CD14-positive monocyte (primary cell): Measurements from ENCODE around the gene RNF43. TPM values are rescaled to one million over a fixed set of nuclear protein-coding genes. Genes with fewer than 3 reads are reported as not detected.

ENCODE experiments used
- DNase-seq, 3 donors: peaks; one replicate each; pipeline ENCODE4 v3.0.0-alpha.2; 2011 to 2022
- H2AFZ ChIP-seq: 2 replicates; pipeline ENCODE4 v1.6.0; 2012; ENCODE audit warnings: mild to moderate bottlenecking, low read depth, low read length, inconsistent platforms; ENCODE audit not compliant: insufficient read depth, poor library complexity, severe bottlenecking
- H3K27ac ChIP-seq, 2 donors: 1 replicate in 1 of 2; 2 replicates in 1 of 2; pipeline ENCODE4 v1.5.1; 2012 to 2013; ENCODE audit warnings: low read length in 2 of 2, control low read depth in 1 of 2, inconsistent platforms in 1 of 2, low read depth in 1 of 2, mild to moderate bottlenecking in 1 of 2
- H3K27me3 ChIP-seq, 2 donors: one replicate each; pipeline versions ENCODE4 v1.6.0 to v1.6.1; 2011 to 2013; ENCODE audit warnings: low read length in 2 of 2; ENCODE audit not compliant: control insufficient read depth in 2 of 2, insufficient read depth in 2 of 2
- H3K36me3 ChIP-seq, 2 donors: replicated peaks in 1 of 2; 1 replicate in 1 of 2; 2 replicates in 1 of 2; pipeline versions ENCODE4 v1.5.1 to v1.6.1; 2012 to 2013; ENCODE audit warnings: low read length in 2 of 2, control low read depth in 1 of 2, inconsistent platforms in 1 of 2, mild to moderate bottlenecking in 1 of 2; ENCODE audit not compliant: insufficient read depth in 2 of 2, control insufficient read depth in 1 of 2
- H3K4me1 ChIP-seq, 2 donors: 1 replicate in 1 of 2; 2 replicates in 1 of 2; pipeline versions ENCODE4 v1.5.1 to v1.6.1; 2012 to 2013; ENCODE audit warnings: low read length in 2 of 2, control low read depth in 1 of 2, inconsistent platforms in 1 of 2, mild to moderate bottlenecking in 1 of 2, moderate library complexity in 1 of 2; ENCODE audit not compliant: insufficient read depth in 2 of 2, control insufficient read depth in 1 of 2
- H3K4me2 ChIP-seq: replicated peaks from 2 replicates; pipeline ENCODE3; 2012; ENCODE audit warnings: low read length, moderate library complexity, mild to moderate bottlenecking; ENCODE audit not compliant: poor library complexity, severe bottlenecking; ENCODE audit errors: extremely low read depth
- H3K4me3 ChIP-seq, 3 experiments: fragments of 200-600 bp in 1 of 3; sonication (generic) in 1 of 3; replicated peaks in 1 of 3; 1 replicate in 2 of 3; 2 replicates in 1 of 3; pipeline ENCODE4 v1.5.1; 2011 to 2013; ENCODE audit warnings: low read length in 3 of 3, mild to moderate bottlenecking in 3 of 3, control low read depth in 2 of 3, low read depth in 2 of 3, inconsistent platforms in 1 of 3, moderate library complexity in 1 of 3
- H3K79me2 ChIP-seq: 2 replicates; pipeline ENCODE4 v1.6.0; 2012; ENCODE audit warnings: mild to moderate bottlenecking, control low read depth, inconsistent platforms, low read length, moderate library complexity; ENCODE audit not compliant: insufficient read depth
- H3K9ac ChIP-seq: 2 replicates; pipeline ENCODE4 v1.6.0; 2017; ENCODE audit warnings: low read length, mild to moderate bottlenecking; ENCODE audit not compliant: insufficient read depth, poor library complexity, severe bottlenecking
- H3K9me3 ChIP-seq, 2 donors: replicated peaks in 1 of 2; 1 replicate in 1 of 2; 2 replicates in 1 of 2; pipeline versions ENCODE4 v1.5.1 to v1.6.1; 2012 to 2013; ENCODE audit warnings: low read length in 2 of 2, control low read depth in 1 of 2; ENCODE audit not compliant: control insufficient read depth in 1 of 2, insufficient read depth in 1 of 2
- H4K20me1 ChIP-seq: 2 replicates; pipeline ENCODE4 v1.6.0; 2012; ENCODE audit warnings: mild to moderate bottlenecking, low read length, control low read depth, moderate library complexity; ENCODE audit not compliant: insufficient read depth
- H3K27ac Mint-ChIP-seq, 7 donors: one replicate each; pipeline ENCODE4 v1.8.0; 2020; ENCODE audit warnings: mild to moderate bottlenecking in 7 of 7, mixed read lengths in 7 of 7, moderate library complexity in 6 of 7, inconsistent platforms in 2 of 7
- H3K27me3 Mint-ChIP-seq, 3 donors: one replicate each; pipeline ENCODE4 v1.8.0; 2021 to 2022; ENCODE audit warnings: low read depth in 3 of 3, mild to moderate bottlenecking in 3 of 3, mixed read lengths in 3 of 3, moderate library complexity in 3 of 3, inconsistent platforms in 1 of 3
- H3K36me3 Mint-ChIP-seq, 2 donors: one replicate each; pipeline ENCODE4 v1.8.0; 2020; ENCODE audit warnings: mixed read lengths in 2 of 2, inconsistent platforms in 1 of 2, mild to moderate bottlenecking in 1 of 2
- H3K4me1 Mint-ChIP-seq: one replicate; pipeline ENCODE4 v1.8.0; 2020; ENCODE audit warnings: mild to moderate bottlenecking, mixed read lengths
- H3K4me3 Mint-ChIP-seq, 2 donors: one replicate each; pipeline ENCODE4 v1.8.0; 2020; ENCODE audit warnings: mild to moderate bottlenecking in 2 of 2, mixed read lengths in 2 of 2, moderate library complexity in 1 of 2
- H3K9me3 Mint-ChIP-seq, 7 donors: one replicate each; pipeline ENCODE4 v1.8.0; 2020 to 2022; ENCODE audit warnings: mixed read lengths in 7 of 7, mild to moderate bottlenecking in 6 of 7, moderate library complexity in 6 of 7, inconsistent platforms in 2 of 7
- CTCF ChIP-seq: fragments of 200-600 bp; IDR thresholded peaks from one replicate; pipeline ENCODE4 v1.8.0; 2022; ENCODE audit warnings: antibody characterized with exemption, mild to moderate bottlenecking
- WGBS: methylation state at CpG from one replicate; pipeline ENCODE4 v1.1.5; 2013; ENCODE audit warnings: missing lambda C conversion rate; ENCODE audit not compliant: insufficient coverage; 5-methylcytosine and 5-hydroxymethylcytosine counted together
- intact Hi-C, 2 donors: fragments of 100-400 bp; cut with micrococcal nuclease; formaldehyde crosslinking; loops; one replicate each; pipeline versions ENCODE4 v1.15.0 to v1.15.1; 2023
- polyA plus RNA-seq, 3 donors: library from polyadenylated mRNA; depleted of rRNA in 1 of 3; unstranded in 2 of 3; stranded (reverse) in 1 of 3; fragments of 300-500 nt in 2 of 3; fragments of >200 nt in 1 of 3; fragmentation: Illumina TruSeq in 2 of 3; gene quantifications; 1 replicate in 2 of 3; 2 replicates in 1 of 3; pipeline ENCODE4 v1.2.3, GENCODE V29; 2012 to 2021

Gene RNF43
- polyA plus RNA-seq, 3 donors = 0.01 to 0.11 TPM; not detected in 1

- Histone ChIP-seq H3K4me2 (no peak overlapping the region), H3K9me3 (no peaks in the 10 kb centered on the region), H3K4me3 (no peak overlapping the region), H3K9ac (no peak overlapping the region), H2AFZ (no peak overlapping the region), H3K27me3 (no peaks in the 10 kb centered on the region), H3K27ac (no peak overlapping the region), H3K4me1 (no peaks in the 10 kb centered on the region), H3K79me2 (no peaks in the 10 kb centered on the region), H3K36me3 (no peaks in the 10 kb centered on the region), H4K20me1 (no peaks in the 10 kb centered on the region)
- H3K4me1 Mint-ChIP-seq = peaks cover 3% of the 10 kb centered on the region
- intact Hi-C loops = loop anchor here (2.0 to 10.0 kb wide), 4 partner anchors 129 to 247 kb away; no protein-coding TSS in a partner anchor
- 100% methylated on average over 1 of the region's 6 CpGs for WGBS
- DNase-seq = no peak
- no peak overlapping the region for H3K4me3 Mint-ChIP-seq
- no peak overlapping the region for H3K27ac Mint-ChIP-seq
- peaks cover 0 to 5% (median 2%) of the 10 kb centered on the region in 7 donors for H3K9me3 Mint-ChIP-seq
- no peak for TF ChIP-seq CTCF
- H3K27me3 Mint-ChIP-seq = peaks cover 8 to 46% (median 13%) of the 10 kb centered on the region in 3 donors
- no peaks in the 10 kb centered on the region for H3K36me3 Mint-ChIP-seq
Measured at GRCh38 chr17:58446086-58446485, 28.8 kb upstream of the RNF43 start.

DNA sequence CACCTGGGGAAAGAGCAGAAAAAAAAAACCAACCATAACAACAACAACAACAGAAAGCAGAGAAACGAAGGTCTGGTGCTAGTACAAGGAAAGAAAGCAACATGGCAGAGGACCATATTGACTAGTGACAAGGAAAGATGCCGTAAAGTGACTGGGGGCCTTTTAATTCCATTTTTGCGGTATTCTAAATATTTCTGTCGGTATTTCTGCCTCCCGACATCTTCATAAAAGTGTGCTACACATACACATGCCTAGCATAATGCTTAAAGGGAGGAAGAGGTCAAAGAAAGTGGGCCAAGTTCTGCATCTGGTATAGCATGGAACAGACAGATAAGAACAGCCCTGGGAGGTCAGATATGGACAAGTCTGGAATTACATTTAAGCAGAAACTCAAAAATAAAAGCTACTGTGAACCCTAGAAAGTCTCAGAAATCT, 19.5 kb upstream of the RNF43 start:
- H2AFZ ChIP-seq = no peak overlapping the region

More for the DNA sequence above, 19.5 kb upstream of the RNF43 start:
- Histone ChIP-seq H3K4me1 (no peaks in the 10 kb centered on the region), H3K27ac (no peak overlapping the region), H3K9ac (no peak overlapping the region), H3K9me3 (no peaks in the 10 kb centered on the region), H3K36me3 (no peaks in the 10 kb centered on the region), H3K27me3 (peaks cover 3 to 6% of the 10 kb centered on the region in 2 donors), H3K4me3 (no peak overlapping the region), H3K79me2 (no peaks in the 10 kb centered on the region), H3K4me2 (no peak overlapping the region), H4K20me1 (no peaks in the 10 kb centered on the region)
- no CpG with 5 or more reads among the region's 5 CpGs for WGBS
- Mint-ChIP-seq H3K4me3 (no peak overlapping the region), H3K27me3 (peaks cover 9 to 33% (median 12%) of the 10 kb centered on the region in 3 donors), H3K27ac (no peak overlapping the region), H3K9me3 (no peaks in the 10 kb centered on the region), H3K4me1 (no peaks in the 10 kb centered on the region), H3K36me3 (peaks cover 0 to 1% of the 10 kb centered on the region in 2 donors)
- no peak for TF ChIP-seq CTCF
- DNase-seq = no peak
- intact Hi-C loops = no loop called here
